ENCODE data around the gene ZFYVE1. TPM values are rescaled to one million over a fixed set of nuclear protein-coding genes. Genes with fewer than 3 reads are reported as not detected.

The ZFYVE1 gene
- total and polyA plus RNA-seq, 2 donors (not counting 1 experiment from before 2014, with no cell fraction given): 17.6 to 22.3 TPM

GRCh38 chr14:73027984-73028383 lies 1.1 kb upstream of the ZFYVE1 start:
- H3K9ac ChIP-seq (ENCODE audit: low read length): no peak overlapping the region
- Mint-ChIP-seq H3K9me3 (ENCODE audit: insufficient read depth) (no peaks in the 10 kb centered on the region), H3K4me3 (peak overlapping the region; percentile 96), H3K4me1 (peaks cover 31% of the 10 kb centered on the region), H3K27ac (no peak overlapping the region), H3K27me3 (no peaks in the 10 kb centered on the region)
- no peaks in the 10 kb centered on the region for H3K27me3 ChIP-seq (replicated peaks in 1 of 4; ENCODE audit: control extremely low read depth in 1 of 4, control insufficient read depth in 3 of 4, insufficient read depth in 4 of 4, low read length in 3 of 4)
- no peak overlapping the region for H3K4me2 ChIP-seq (replicated peaks; ENCODE audit: low read depth, low read length, poor library complexity, severe bottlenecking)
- H3K9me3 ChIP-seq (ENCODE audit: control extremely low read depth in 1 of 3, control insufficient read depth in 2 of 3, insufficient read depth in 1 of 3, low read length in 2 of 3): no peaks in the 10 kb centered on the region
- H2AFZ ChIP-seq (ENCODE audit: insufficient read depth, low read depth, low read length, poor library complexity, severe bottlenecking): peak overlapping the region; percentile 99
- H3K36me3 ChIP-seq (replicated peaks in 1 of 2; ENCODE audit: control extremely low read depth in 1 of 2, control insufficient read depth in 1 of 2, extremely low read depth in 1 of 2, insufficient read depth in 2 of 2, low read length in 1 of 2): peaks cover 0 to 9% of the 10 kb centered on the region in 2 experiments
- ATAC-seq (ENCODE audit: low read depth): no peak
- H4K20me1 ChIP-seq (ENCODE audit: control insufficient read depth, insufficient read depth, low read length, poor library complexity, severe bottlenecking): no peaks in the 10 kb centered on the region
- no peak overlapping the region for H3K4me3 ChIP-seq (ENCODE audit: control extremely low read depth in 1 of 5, extremely low read depth in 1 of 5, insufficient read depth in 1 of 5, low read depth in 2 of 5, low read length in 4 of 5)
- ChIA-PET CTCF (interaction anchor here (0.9 to 1.8 kb wide), 2 partner anchors 30 kb away, joined by 3 to 8 read pairs; partner anchors contain the start of gene RBM25), POLR2A (interaction anchor here (0.6 kb wide), 2 partner anchors 760 to 1054 kb away, joined by 3 to 5 read pairs; no protein-coding TSS in a partner anchor)
- TF ChIP-seq EZH2 (IDR thresholded peaks at IDR 0.05; ENCODE audit: borderline replicate concordance, insufficient read depth, low read depth, low read length, poor library complexity, severe bottlenecking): no peak
- intact Hi-C loops (cut with micrococcal nuclease): loop anchor here (1.0 kb wide), 4 partner anchors 30 to 511 kb away; partner anchors contain the start of genes DPF3, PSEN1 and RBM25
- no peak overlapping the region for H3K27ac ChIP-seq (ENCODE audit: low read length in 2 of 2)
- peaks cover 9 to 18% of the 10 kb centered on the region in 2 donors for H3K4me1 ChIP-seq (ENCODE audit: control insufficient read depth in 2 of 2, insufficient read depth in 2 of 2, low read length in 2 of 2)
- H3K79me2 ChIP-seq (ENCODE audit: control insufficient read depth, insufficient read depth, low read length): peaks cover 27% of the 10 kb centered on the region
- DNase-seq: no peak

DNA sequence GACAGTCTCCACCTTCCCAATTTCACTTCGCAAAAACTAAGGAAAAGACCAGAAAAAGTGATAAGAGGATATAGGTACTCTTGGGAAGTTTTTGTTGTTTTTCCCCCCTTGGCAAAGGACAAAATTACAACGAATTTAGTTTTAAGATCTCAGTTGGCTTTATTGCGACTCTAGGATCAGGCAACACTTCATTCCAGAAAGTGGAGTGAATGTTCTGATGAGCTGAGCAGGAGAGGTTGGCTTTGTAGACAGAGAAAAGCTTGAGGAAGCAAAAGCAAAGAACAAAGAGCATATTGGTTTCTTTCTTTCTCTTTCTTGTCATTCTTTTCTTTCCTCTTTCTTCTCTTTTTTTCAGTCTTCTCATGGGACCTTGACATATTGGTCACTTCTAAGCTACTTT lies 640 bp upstream of the ZFYVE1 start:
- Histone ChIP-seq H2AFZ (ENCODE audit: insufficient read depth, low read depth, low read length, poor library complexity, severe bottlenecking) (peak overlapping the region; percentile 99), H3K79me2 (ENCODE audit: control insufficient read depth, insufficient read depth, low read length) (peaks cover 30% of the 10 kb centered on the region), H3K4me1 (ENCODE audit: control insufficient read depth in 2 of 2, insufficient read depth in 2 of 2, low read length in 2 of 2) (peaks cover 10 to 18% of the 10 kb centered on the region in 2 donors), H3K4me2 (replicated peaks; ENCODE audit: low read depth, low read length, poor library complexity, severe bottlenecking) (peak overlapping the region; percentile 93), H3K36me3 (replicated peaks in 1 of 2; ENCODE audit: control extremely low read depth in 1 of 2, control insufficient read depth in 1 of 2, extremely low read depth in 1 of 2, insufficient read depth in 2 of 2, low read length in 1 of 2) (peaks cover 0 to 11% of the 10 kb centered on the region in 2 experiments), H3K27ac (ENCODE audit: low read length in 2 of 2) (no peak overlapping the region), H4K20me1 (ENCODE audit: control insufficient read depth, insufficient read depth, low read length, poor library complexity, severe bottlenecking) (no peaks in the 10 kb centered on the region), H3K4me3 (ENCODE audit: control extremely low read depth in 1 of 5, extremely low read depth in 1 of 5, insufficient read depth in 1 of 5, low read depth in 2 of 5, low read length in 4 of 5) (peak overlapping the region; percentile 69 to 97 (median 95)), H3K9ac (ENCODE audit: low read length) (peak overlapping the region; percentile 93), H3K9me3 (ENCODE audit: control extremely low read depth in 1 of 3, control insufficient read depth in 2 of 3, insufficient read depth in 1 of 3, low read length in 2 of 3) (no peaks in the 10 kb centered on the region), H3K27me3 (replicated peaks in 1 of 4; ENCODE audit: control extremely low read depth in 1 of 4, control insufficient read depth in 3 of 4, insufficient read depth in 4 of 4, low read length in 3 of 4) (no peaks in the 10 kb centered on the region)
- Mint-ChIP-seq H3K4me3 (peak overlapping the region; percentile 96), H3K9me3 (ENCODE audit: insufficient read depth) (no peaks in the 10 kb centered on the region), H3K4me1 (peaks cover 33% of the 10 kb centered on the region), H3K27me3 (no peaks in the 10 kb centered on the region), H3K27ac (peak overlapping the region; percentile 94)
- DNase-seq (no peak), ATAC-seq (ENCODE audit: low read depth) (no peak)
- CTCF ChIA-PET: interaction anchor here (0.9 to 1.8 kb wide), 2 partner anchors 29 to 31 kb away, joined by 3 to 8 read pairs; partner anchors contain the start of gene RBM25
- no peak for TF ChIP-seq EZH2 (IDR thresholded peaks at IDR 0.05; ENCODE audit: borderline replicate concordance, insufficient read depth, low read depth, low read length, poor library complexity, severe bottlenecking)
- TF ChIP-seq, protein P1, sequence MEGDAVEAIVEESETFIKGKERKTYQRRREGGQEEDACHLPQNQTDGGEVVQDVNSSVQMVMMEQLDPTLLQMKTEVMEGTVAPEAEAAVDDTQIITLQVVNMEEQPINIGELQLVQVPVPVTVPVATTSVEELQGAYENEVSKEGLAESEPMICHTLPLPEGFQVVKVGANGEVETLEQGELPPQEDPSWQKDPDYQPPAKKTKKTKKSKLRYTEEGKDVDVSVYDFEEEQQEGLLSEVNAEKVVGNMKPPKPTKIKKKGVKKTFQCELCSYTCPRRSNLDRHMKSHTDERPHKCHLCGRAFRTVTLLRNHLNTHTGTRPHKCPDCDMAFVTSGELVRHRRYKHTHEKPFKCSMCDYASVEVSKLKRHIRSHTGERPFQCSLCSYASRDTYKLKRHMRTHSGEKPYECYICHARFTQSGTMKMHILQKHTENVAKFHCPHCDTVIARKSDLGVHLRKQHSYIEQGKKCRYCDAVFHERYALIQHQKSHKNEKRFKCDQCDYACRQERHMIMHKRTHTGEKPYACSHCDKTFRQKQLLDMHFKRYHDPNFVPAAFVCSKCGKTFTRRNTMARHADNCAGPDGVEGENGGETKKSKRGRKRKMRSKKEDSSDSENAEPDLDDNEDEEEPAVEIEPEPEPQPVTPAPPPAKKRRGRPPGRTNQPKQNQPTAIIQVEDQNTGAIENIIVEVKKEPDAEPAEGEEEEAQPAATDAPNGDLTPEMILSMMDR (IDR thresholded peaks at IDR 0.05): no peak
- no CpG with 5 or more reads among the region's 3 CpGs for WGBS (ENCODE audit: insufficient coverage)
- intact Hi-C loops (cut with micrococcal nuclease): loop anchor here (1.0 kb wide), 4 partner anchors 31 to 510 kb away; partner anchors contain the start of genes DPF3, PSEN1 and RBM25
- POLR2A ChIA-PET: interaction anchor here (0.6 to 1.3 kb wide), 3 partner anchors 31 to 761 kb away, joined by 3 to 12 read pairs (median 6); partner anchors contain the start of genes PSEN1 and RBM25
